Inferior parietal cortex (tissue), 1 donor: ENCODE measurements around the gene L3HYPDH.

Experiments used
- DNase-seq: peaks from one replicate; pipeline ENCODE4 v3.0.0-alpha.2; 2016; ENCODE audit errors: extremely low spot score

Gene L3HYPDH

DNA sequence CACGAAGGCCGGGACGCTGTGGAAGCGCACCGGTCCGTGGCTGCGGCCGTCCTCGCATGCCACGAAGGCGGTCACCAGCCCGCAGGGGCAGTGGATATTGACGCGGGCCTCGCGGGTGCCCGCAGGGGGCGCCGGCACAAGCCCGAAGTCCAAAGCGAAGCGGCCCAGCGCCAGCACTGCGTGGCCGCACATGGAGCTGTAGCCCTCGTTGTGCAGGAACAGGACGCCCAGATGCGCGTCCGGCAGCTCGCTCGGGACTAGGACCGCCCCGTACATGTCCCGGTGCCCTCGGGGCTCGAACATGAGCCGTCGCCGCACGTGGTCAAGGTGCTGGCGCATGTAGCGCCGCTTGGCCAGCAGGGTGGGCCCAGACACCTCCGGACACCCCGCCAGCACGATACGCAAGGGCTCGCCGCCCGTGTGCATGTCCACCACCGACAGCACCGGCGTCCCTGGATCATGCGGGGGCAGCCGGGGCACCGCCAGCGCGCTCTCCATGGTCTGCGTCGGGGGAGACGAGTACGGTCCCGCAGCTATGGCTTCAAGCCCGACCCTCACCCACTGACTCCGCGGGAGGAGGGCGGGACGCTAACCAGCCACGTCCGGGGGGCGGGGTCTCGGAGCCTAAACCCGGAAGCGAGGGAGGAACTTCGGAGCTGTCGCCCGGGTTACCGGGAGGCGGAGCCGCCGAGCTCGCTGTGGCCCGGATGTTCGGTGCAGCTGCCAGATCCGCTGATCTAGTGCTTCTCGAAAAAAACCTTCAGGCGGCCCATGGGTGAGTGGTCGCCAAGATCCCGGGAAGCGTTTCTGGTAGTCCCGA lies at the start of gene L3HYPDH, which contains the start of gene JKAMP:
L3HYPDH (minus strand) TSS at position 590 of the 820 bp plus-strand sequence; CDS start at position 498, 92 bp downstream.
JKAMP (plus strand) TSS at position 699 of the 820 bp plus-strand sequence; CDS start at position 772, 73 bp downstream.
- DNase-seq: peak; percentile 95

DNA sequence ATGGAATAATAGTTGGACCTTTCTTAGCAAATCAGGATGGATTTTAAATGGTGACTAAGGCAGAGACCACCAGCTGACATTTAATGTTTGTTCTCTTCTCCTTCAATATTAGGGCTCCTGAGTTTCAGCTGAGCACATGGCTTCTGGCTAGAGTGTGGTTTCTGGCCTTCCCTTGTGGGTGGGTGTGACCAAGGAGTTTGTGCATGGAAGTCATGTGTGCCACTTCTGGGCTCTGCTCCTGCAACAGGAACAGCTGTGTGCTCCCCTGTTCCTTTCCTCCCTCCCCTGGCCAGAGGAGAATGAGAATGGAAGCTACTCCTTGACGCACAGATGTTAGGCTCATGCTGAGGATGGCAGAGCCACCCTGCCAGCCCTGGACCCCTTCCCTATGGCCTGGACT lies 48.2 kb upstream of the L3HYPDH start:
- DNase-seq: no peak

DNA sequence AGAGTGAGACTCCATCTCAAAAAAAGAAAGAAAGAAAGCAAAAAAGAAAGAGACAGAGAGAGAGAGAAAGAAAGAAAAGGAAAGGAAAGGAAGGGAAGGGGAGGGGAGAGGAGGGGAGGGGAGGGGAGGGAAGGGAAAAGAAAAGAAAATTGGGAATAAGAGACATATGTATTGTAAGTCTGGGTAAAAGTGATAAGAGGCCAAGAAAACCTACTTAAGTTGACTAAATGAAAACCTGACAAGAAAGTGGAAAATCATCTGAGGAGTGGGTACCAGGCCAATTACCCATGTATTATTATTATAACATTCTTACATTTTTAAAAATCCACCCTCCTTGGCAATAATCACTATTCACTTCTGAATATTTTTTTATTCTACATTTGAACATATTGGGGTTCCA lies 46.1 kb upstream of the L3HYPDH start:
- DNase-seq: no peak

DNA sequence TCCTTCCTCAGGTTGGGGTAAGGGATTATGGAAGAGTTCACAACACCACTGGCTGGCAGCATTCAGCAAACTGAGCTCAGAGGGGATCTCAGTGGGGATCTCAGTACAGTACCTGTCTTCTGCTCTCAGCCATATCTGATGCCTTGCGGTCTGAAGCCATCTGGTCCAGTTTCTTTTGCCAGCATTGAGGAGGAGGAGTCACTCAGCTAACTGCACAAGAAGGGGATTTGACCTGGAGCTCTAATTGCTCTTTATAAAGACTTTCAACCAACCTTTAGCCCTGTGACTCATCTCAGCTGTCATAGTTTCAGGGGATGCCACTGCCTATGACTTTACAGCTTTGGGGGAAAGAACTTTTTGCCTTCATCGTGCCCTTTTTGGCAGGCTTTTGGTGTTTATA lies 45.0 kb upstream of the L3HYPDH start:
- no peak for DNase-seq

DNA sequence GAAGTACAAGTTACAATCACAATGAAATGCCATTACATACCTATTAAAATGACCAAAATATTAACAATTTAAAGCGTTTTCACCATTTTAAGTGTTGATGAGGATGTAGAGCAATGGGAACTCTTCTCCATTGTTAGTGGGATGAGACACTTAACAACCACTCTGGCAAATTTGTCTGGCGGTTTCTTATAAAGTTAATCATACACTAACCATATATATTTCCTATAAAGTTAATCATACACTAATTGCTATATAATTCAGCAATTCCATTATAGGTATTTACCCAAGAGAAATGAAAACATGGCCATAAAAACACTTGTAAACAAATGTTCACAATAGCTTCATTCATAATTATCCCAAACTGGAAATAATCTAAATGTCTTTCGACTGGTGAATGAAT lies 36.0 kb upstream of the L3HYPDH start:
- no peak for DNase-seq

- DNase-seq: no peak
These were observed 27.8 kb upstream of the L3HYPDH start for GRCh38 chr14:59511916-59512575.

DNA sequence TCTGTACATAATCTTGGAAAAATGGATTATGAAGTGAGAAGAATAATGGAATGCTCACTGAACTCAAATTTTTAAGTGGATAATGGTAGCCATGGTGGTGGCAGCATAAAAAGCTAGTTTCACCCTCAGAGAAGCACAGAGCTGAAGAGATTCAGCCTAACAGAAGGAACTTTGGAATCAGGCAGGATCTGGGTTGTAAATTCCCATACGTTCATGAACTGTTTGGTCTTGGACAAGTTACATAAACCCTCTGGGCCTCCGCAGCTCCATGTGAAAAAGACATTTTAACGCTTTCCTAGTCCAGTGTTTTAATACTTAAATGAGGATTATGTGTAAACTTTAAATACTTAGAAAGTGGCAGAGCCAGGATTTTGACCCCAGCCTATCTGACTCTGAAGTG lies 26.8 kb upstream of the L3HYPDH start:
- no peak for DNase-seq

GRCh38 chr14:59510001-59510400 lies 25.8 kb upstream of the L3HYPDH start:
- DNase-seq: no peak

- DNase-seq: no peak
These were observed 24.9 kb upstream of the L3HYPDH start for GRCh38 chr14:59509101-59509500.

DNA sequence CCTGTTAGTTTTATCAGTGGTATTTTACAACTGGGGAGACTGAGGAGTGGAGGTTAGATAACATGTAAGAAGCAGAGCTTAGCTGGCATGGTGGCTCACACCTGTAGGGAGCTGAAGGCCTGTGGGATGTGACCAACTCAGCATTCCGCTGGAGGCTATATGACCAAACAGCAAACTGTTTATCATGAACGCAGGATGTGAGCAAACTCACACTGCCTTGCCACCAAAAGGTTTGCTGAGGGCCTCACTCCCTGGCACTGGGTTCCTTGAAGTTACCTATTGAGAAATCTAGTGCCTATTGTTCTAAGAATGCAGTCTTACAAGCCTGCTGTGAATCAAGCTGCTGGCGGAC lies 23.5 kb upstream of the L3HYPDH start:
- no peak for DNase-seq

DNA sequence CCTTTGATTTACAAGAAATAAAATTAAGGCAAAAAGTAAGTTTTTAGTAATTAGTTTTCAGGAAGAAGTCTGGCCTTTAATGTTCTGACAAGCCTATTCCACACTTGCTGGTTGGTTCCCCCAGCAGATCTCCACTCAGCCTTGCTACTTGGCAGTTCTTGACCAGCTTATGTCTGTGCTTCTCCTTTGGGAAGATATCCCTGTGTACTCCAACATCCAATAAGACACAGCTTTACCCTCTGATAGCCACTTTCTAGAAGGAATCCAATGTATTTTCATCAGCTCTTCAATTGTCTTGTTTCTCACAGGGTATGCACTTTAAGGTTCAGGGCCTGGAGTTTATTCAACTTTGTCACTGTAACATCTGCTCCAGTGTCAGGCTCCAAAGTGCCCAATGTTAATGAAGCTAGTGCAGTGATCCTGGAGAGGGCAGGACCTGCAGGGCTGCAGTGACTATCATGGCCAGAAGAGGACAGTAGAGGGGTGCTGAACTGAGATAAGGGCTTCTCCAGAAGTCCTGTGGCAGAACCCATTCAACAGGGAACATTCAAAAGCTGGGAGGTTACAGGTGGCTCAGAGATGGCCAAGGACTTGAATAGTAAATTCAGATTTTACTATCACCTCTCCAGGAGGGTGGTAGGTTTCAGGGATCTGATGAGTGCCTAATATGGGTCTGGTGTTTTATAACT lies 23.0 kb upstream of the L3HYPDH start:
- DNase-seq: peak; percentile 53

DNA sequence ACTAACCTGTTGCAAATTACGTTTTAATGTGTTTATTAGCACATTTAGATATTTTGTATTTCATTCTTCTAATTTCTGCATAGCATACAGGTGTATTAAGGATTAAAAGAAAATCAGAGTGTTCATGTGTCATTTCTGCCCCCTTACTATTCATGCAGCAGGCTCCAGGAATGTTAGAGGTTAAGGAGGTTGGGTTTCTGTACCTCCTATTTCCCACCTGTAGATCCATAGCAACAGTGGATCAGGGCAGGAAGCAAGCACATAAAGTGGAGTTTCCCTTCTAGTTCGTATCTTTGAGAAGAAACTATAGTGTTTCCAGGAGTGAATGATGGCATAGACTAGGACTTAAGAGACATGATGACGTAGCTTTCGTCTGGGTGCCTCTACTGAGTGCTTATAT lies 19.0 kb upstream of the L3HYPDH start:
- no peak for DNase-seq

- no peak for DNase-seq
These were observed 16.5 kb upstream of the L3HYPDH start for GRCh38 chr14:59500732-59501131.

DNA sequence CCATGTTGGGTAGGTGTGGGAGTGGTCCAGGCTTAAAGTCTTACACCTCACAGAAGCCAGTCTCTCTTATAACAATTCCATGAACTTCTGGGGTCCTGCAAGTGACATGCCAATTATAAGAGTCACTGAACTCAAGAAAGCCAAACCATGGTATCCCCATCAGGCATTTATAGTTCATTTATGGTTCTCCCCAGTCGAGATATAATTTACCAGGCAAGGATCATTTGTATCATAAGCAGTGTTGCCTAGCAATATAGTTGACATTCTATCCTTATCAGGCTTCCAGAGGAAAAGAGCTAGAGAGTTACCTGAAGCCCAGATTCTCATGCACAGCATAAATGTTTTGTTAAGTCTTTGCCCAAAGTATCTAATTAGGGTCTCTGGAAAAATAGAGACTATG lies 8.2 kb upstream of the L3HYPDH start:
- DNase-seq: no peak

- DNase-seq: no peak
These were observed 6.5 kb upstream of the L3HYPDH start for GRCh38 chr14:59490756-59491155.

DNA sequence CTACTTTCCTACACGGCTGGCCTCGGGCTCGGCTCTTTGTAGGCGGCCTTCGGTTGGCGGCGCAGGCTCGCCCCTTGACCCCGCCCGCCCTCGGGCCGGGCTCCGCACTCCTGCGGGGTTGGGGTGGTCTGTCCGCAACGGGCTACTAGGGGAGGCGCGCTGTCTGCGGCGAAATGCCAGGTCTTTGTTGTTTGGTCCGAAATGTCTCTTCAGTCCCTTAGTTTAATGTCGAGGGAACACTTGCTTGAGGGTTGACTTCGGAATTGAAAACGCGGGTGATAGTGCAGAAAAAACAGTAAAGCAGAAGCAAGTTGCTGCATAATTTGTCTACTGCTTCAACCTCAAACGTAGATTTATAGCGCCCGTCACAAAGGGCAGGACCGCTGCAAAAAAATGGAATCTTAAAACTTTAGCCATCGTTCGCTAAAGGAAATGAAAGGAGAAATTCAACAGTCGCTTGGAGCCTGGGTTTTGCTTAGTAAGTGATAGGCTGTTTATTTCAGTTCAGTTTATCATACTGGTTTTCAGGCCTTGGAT lies 499 bp upstream of the L3HYPDH start:
- peak; percentile 59 for DNase-seq

DNA sequence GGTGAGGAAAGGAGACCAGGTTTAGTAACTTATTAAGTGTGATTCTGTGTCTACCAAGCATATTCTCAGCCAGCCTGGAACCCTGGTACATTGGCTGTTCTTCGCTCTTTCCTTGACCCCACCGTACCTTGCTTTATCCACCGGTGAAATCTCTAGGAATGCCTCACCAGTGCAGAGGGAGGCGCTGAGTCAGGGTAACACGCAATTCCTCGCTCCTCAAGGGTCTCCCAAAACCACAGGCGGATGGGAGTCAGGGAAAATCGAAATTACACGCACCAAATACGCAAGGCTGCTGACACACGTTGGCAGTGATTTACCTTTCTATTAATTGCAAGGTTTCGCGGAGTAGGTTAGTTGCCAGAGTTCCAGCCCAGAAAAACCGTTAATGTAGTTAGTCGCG lies 845 bp downstream of the L3HYPDH start:
- no peak for DNase-seq

GRCh38 chr14:59482541-59483331 lies 1.5 kb downstream of the L3HYPDH start:
- DNase-seq: peak; percentile 62

DNA sequence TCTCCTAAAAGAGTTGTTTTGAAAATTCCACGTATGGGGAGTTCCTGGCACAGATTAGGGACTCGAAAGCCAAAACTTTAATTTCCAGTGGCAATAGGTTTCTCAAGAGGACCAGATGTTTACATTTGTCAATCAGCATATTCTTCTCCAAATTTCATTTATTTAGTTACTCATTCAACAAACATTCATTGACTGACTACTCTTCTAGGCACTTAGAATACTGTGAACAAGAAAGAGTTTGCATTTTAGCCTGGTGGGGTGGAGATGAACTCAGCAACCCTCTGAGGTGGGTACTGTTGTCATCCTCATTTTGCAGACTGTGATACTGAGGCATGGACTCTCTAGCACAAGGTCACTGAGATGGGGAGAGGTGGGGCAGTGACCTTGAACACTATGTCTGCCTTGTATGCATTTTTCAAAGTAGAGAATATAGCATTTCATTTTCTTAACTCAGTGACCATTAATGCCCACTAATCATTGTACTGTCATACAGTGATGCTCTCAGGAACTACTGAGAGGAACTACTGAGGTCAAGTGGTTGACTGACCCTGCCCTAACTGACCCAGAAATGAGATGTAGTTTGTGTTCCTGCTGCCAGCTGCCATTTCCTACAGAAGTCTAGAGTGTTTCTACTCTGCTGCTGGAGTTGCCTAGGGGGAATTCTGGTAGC lies 2.2 kb downstream of the L3HYPDH start:
- DNase-seq: no peak

DNA sequence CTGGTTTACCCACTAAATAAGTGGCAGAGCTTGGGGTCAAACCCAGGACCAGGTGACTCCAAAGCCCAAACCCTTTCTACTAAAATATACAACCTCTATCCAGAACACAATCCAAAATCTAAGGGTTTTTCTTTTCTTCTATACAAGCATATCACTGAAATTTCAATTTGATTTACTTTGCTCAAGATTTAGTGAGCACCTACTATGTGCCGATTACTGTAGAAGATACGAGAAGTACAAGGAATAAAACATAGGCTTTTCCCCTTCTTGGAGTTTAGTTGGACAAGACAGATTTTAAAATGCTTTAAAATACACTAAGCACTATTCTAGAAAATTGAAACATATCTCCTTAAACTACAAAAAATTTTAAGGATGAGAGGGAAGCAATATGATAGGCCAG lies 2.8 kb downstream of the L3HYPDH start:
- no peak for DNase-seq

DNA sequence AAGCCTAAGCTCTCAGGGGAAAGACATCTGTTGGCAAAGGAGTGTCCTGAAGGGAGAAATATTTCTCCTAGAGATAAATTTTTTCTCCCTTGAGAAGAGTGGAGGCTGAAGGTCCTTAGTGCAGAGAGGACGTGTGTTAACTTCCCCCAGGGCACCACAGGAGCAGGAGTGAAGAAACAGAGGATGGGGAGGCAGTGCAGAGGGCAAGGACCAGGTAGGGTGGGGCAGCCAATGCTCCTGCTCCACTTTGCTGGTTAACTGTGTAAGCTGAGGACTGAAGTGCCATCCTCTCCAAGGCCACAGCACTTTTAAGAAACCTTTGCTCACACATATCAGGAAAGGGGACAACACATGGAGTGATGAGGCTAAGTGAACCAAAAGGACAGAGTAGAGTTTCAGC lies 4.0 kb downstream of the L3HYPDH start:
- DNase-seq: no peak
